CD4-positive, alpha-beta T cell treated with Interleukin-21 for 1 hour (primary cell): ENCODE data around the gene FAM83G.
A peak's percentile ranks its signal among the peaks of the same experiment; 100 is the strongest.
"Not testable (repeated sequence)": the region's sequence is repeated elsewhere in the genome, so short reads cannot be mapped to it uniquely, and the experiment has no call there.

ENCODE experiments used
- DNase-seq: peaks from one replicate; pipeline ENCODE4 v3.0.0-alpha.2; 2020

The FAM83G gene, protein sequence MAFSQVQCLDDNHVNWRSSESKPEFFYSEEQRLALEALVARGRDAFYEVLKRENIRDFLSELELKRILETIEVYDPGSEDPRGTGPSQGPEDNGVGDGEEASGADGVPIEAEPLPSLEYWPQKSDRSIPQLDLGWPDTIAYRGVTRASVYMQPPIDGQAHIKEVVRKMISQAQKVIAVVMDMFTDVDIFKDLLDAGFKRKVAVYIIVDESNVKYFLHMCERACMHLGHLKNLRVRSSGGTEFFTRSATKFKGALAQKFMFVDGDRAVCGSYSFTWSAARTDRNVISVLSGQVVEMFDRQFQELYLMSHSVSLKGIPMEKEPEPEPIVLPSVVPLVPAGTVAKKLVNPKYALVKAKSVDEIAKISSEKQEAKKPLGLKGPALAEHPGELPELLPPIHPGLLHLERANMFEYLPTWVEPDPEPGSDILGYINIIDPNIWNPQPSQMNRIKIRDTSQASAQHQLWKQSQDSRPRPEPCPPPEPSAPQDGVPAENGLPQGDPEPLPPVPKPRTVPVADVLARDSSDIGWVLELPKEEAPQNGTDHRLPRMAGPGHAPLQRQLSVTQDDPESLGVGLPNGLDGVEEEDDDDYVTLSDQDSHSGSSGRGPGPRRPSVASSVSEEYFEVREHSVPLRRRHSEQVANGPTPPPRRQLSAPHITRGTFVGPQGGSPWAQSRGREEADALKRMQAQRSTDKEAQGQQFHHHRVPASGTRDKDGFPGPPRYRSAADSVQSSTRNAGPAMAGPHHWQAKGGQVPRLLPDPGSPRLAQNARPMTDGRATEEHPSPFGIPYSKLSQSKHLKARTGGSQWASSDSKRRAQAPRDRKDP

DNA sequence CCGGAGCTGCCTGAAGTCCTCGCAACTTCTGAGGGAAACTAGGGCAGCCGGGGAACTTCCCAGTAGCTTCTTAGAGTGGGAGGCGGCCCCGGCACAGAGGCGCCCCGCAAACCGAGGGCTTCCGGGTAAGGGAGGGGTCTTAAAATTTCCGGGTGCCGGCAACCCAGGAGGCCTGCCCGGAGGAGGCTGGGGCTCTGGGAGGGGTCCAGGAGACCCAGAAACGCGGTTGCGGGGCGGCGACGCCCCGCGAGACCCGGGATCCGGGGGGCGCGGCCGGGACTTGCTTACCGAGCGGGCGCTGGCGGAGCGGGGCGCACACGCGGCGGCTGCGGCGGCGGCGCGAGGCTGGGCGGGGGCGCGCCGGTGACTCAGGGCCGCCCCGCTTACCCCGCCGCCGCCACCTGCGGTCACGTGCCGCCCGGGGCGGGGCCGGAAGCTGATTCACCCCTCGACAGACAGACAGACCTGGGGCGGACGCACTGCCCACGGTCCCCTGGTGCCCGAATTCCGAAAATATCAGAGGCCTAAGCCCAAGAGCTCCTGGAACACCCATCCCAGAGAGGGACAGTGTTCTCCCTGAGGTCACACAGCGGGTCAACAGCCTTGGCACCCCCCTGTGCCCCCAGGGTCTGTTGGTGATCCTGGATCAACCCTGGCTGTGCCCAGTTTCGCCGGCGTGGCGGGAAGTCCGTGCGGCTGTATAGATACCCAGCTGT lies at the start of gene FAM83G:
FAM83G (minus strand) TSS at position 344 of the 716 bp plus-strand sequence. CDS start 723 bp downstream, outside the sequence.
- DNase-seq: peak; percentile 86

DNA sequence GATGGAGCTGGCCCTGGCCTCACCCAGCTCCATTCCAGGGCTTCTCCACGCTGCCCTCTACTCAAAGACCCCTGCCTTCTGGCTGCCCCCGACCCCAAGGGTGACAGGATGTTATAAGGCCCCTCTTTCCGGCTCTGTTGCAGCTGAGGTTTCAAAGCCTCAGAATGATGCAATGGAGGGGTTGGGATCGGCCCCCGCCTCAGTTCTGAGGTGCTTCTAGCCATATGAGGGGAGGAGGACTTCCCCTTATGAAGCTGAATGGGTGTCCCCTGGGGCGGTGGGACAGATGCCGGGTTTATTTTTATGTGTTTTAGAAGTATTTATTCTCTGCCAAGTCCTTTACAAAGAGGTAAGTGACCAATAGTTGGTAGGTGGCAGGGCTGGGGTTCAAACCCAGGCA lies 44.3 kb upstream of the FAM83G start:
- DNase-seq: not testable (repeated sequence)

DNA sequence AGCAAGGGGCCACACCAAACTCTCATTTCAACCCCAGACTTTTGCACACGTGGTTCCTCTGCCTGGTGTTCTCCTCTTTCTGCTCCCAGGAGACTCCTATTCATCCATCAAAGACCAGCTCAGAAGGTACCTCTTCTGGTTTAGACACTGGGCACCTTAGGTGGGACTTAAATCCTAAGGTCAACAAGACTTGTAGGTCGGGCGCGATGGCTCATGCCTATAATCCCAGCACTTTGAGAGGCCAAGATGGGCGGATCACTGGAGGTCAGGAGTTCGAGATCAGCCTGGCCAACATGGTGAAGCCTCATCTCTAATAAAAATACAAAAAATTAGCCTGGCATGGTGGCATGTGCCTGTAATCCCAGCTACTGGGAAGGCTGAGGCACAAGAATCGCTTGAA lies 42.9 kb upstream of the FAM83G start:
- DNase-seq: not testable (repeated sequence)

DNA sequence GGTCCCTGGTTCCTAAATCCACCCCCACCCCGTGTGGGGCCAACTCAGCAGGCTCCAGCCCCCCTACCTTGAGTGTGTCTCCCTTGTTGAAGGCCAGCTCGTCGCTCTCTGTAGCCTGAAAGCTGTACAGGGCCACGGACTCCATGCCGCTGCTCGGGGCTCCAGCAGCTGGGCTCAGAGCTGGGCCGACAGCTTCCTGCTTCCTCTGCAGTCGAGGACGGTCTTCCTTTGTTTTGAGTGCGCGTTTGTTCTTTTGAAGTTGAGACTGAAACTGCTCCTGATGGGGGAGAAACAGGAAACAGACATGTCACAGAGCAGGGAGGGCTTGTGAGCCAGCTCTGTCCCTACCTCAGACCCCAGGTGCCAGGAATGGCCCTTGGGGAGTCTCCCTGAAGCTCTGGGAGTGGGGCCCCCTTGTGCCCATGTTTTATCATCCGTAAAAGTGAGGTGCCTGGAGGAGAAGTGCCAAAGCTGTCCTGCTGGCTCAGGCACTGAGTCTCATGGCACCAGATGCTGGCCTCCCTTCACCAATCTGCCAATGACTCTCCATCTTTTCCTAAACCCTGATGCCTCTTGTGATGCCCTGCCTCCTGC lies 42.3 kb upstream of the FAM83G start, which contains the start of gene GRAP:
GRAP (minus strand) TSS at position 176 of the 594 bp plus-strand sequence; CDS start at position 145, 31 bp downstream.
- DNase-seq: not testable (repeated sequence)

DNA sequence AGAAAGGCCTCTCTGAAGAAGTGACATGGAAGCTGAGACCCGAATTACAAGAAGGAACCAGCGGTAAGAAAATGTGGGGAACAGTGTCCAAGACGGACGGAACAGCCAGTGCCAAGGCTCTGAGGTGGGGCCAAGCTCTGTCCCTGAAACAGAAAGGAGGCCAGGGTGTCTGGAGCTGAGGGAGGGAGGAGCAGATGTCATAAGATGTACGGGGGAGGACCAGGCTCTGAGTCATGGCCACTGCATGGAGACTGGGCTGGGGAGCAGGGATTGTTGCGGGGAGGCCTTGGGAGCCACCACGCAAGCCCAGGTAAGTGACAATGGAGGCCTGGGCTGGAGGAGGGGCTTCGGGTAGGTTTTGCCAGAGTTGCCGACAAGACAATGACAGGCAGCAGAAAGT lies 40.1 kb upstream of the FAM83G start:
- DNase-seq: not testable (repeated sequence)

DNA sequence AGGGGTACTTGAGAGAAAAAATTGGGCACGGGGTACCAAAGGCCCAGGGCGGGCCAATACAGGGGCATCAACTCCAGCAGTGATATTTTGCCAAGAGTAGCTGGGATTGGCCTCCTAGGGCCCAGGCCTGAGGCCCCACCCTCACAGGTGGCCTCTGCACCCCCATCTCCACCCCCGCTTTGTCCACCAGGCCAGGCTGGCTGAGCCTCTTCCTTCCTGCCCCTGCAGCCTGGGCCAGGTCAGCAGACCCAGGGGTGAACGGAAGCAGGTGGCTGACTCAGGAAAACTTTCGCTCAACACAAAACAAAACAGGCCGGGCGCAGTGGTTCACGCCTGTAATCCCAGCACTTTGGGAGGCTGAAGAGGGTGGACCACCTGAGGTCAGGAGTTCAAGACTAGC lies 38.5 kb upstream of the FAM83G start:
- DNase-seq: not testable (repeated sequence)

DNA sequence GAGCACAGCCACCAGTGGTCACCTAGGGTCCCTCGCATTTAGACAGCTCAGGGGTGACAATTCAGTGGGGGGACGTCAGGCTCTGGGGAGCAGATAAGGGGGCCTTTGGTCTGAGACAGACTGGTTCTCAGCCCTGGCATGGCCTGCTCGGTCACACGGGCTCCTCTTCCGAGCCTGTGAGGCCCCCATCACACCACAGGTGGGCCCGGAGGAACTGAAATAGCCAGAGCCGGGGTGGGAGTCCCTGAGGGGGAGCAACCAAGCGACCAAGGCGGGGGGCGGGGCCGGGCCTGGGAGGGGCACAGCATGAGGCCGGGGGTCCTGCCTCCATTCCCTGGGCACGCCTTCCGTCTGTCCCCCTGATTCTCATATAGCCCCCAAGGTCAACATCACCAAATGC lies 37.8 kb upstream of the FAM83G start:
- DNase-seq: not testable (repeated sequence)

DNA sequence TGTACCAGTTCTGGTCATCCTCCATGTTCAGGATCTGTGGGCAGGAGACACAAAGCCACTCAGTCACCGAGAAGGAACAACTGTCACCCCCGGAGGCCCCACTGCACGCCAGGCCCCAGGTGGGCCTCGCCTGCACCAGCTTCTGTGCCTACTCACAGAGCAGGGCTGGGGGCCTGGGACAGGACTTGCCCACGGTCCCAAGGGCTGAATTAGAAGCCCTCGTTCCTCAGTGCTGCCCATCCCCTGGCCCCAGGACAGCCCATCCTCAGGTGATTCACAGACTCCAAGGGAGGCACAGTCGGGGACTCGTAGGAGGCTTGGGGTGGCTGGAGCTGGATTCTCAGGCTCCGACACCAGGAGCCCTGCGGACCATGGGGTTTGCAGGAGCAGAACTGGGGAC lies 37.3 kb upstream of the FAM83G start:
- not testable (repeated sequence) for DNase-seq

DNA sequence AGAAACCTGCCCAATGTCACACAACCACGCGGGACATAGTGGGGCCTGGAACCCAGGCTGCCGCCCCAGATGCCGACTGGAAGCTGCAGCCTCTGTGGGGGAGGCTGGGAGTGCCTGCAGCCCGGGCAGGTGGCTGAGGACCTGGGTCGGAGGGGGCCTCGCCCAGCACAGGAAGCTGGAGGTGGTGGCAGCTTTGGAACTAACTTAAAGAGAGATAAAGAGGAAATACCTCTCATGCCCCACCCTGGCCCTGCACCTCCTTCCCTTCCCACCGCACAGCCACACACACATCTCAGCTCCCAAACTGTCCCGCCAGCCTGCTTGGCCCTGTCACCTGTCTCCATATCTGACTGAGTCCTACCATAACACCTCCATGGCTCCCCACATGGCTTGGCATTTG lies 35.8 kb upstream of the FAM83G start:
- DNase-seq: not testable (repeated sequence)

DNA sequence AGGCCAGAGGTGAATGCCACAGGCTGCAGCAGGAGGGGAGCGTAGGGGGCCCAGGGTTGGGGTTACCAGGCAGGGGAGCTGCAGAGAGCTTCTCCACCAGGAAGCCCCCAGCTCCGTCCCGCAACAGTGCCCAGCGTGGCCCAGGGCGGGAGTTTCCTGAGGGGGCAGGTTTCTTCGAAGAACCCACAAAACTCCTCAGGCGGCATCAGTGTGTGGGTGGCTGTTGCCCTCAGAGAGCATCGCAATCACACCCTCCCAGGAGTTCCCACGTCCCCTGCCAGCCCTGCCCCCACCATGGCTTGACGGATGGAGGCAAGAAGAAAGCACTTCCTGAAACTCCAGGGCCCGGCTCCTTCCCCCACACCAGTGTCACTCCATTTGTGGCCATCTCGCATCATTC lies 34.2 kb upstream of the FAM83G start:
- DNase-seq: not testable (repeated sequence)

DNA sequence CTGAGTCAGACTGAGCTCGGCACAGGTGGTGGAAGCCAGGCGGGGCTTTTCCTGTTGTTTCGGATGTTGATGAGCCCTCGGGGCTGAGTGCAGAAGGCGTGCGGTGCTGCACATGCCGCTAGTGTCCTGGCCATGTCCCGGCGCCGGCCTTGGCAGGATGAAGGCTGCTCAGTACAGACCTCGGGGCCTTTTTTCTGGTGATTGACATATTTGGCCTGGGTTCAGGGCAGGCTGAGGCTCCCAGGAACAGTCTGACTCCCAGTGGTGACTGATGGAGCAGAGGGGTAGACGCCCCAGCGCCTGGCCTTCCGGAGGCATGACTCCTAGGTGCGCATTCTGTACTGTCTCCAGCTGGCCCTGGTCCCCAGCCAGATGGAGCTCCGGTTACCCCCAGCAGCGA lies 33.4 kb upstream of the FAM83G start:
- not testable (repeated sequence) for DNase-seq

DNA sequence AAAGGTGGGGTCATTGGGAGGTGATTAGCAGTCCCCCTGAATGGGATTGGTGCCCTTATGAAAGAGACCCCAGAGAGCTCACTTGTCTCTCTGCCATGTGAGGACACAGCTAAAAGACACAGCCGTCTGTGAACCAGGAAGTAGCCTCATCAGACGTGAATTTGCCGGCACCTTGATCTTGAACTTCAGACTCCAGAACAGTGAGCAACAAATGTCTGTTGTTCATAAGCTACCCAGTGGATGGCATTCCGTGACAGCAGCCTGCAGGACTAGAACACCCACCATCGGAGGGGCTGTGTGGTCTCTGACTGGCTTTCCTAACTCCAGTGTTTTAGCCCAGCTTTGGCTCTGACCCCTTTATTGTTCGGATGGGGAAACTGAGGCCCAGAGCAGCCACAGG lies 33.0 kb upstream of the FAM83G start:
- not testable (repeated sequence) for DNase-seq

DNA sequence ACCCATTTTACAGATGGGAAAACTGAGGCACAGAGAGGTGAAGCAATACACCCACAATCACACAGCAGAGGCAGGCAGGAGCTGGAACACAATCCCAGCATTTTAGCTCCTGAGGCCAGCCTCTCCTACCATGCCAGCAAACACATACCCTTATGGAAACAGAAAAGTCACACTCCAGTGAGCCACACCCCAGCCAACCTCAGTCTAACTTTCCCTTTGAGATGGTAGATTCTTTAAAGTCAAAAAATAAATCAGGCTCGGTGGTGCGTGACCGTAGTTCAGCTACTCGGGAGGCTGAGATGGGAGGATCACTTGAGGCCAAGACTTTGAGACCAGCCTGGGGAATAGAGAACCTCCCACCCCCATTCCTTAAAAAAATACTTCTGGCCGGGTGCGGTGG lies 31.6 kb upstream of the FAM83G start:
- DNase-seq: not testable (repeated sequence)

DNA sequence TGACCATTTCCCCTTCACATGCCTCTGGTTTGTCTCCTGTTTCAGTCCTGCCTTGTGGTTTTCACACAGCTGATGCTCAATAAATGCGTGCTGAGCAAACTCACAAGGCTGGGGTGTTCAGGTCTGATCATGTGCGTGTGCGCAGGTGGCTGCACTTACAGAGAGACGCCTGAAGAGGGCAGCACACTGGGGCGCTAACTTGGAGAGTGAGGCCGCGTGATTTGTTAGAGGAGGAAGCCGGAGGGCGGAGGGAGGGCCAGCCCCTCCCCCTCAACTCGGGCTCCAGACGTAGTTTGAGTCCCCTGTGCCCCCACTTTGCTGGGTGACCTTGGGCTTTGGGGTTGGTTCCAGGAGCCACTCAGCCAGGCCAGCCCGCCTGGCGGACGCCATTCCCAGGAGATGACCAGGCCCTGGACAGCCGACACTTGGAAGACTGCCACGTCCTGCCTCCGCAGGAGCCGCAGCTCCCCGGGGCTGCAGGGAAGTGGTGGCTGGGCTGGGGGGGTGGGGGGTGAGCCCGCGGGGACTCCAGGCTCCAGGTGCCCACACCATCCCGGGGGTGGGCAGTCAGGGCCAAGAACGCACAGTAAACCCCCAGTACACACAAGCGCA lies 27.9 kb upstream of the FAM83G start:
- not testable (repeated sequence) for DNase-seq

DNA sequence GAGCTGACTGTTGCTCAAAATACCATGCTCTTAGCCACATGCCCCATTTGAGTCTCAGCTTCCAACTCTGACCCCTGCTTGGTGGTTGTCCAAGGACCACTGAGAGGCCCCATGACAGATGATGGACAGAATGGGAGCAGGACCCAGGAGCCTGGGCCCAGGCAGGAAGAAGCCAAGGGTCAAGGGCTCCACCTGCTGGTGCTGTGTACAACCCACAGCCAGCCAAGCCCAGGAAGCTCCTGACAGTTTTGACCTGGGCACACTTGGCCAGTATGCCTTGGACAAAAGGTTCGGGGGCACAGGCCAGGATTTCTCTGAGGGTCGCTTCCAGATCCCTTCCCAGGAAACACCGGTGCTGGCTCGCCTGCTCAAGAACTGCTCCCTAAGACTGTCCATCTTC lies 27.2 kb upstream of the FAM83G start:
- DNase-seq: peak; percentile 52

DNA sequence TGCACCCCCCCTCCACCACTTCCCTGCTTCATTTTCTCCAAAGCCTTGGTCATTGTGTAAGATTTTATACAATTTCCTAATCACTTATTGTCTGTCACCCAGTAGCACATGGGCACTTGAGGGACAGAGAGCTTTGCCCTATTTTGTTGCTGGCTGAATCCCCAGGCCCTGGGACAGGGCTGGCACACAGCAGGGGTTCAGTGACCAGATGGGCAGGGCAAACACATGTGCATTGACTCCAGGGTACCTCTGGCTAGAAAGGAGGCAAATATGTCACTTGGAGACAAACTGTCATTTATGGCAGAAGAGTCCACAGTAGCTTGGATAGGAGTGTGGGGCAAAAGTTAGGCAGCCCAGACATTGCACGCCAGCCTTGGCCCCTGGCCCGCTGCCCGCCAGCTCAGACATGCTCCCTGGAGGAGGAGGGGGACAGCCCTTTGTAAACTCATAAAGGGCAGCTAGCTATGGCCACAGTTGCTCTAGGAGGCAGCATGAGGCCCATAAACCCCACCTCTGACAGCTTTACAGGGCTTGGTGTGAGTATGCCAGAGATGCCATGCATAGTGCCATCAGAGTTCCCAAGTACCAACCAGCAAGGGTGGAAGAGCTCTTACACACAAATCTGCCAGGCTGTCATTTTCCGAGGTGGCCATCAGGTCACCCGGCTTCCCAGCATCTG lies 26.3 kb upstream of the FAM83G start:
- not testable (repeated sequence) for DNase-seq

DNA sequence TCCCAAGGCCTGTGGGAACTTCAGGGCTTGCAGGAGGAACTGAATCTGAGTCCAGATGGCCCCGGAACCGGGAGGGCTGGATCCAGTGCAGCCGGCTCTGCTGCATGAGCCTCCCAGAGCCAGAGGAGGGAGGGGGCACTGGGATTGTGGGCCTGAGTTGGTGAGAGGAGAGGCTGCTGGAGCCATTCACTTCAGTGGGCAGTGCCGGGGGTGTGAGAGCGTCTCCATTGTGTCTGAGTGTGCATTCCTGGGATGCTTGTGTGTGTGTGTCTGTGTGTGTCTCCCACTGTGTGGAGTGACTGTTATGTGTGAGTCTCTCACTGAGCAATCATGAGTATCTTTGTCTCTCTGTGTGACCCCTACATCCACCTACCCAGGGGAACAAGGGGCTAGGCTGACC lies 25.2 kb upstream of the FAM83G start:
- DNase-seq: not testable (repeated sequence)

DNA sequence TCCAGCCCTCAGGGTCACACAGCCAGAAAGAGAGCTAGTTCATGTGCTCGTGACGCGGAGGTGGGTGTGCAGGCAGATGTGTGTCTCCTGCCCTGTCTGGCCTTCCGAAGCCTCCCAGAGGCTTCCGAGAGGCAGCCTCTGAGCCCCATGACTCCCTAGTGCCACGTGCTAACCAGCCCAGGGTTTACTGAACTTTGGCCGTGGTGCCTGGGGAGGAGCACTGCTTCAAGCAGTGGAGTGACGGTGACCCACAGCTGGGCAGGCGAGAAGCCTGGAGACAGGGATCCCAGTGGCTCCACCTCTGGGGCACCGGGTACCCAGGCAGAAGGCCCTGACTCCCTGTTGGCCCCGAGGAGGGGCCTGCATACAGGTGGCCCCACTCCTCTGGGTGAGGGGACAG lies 24.1 kb upstream of the FAM83G start:
- not testable (repeated sequence) for DNase-seq

DNA sequence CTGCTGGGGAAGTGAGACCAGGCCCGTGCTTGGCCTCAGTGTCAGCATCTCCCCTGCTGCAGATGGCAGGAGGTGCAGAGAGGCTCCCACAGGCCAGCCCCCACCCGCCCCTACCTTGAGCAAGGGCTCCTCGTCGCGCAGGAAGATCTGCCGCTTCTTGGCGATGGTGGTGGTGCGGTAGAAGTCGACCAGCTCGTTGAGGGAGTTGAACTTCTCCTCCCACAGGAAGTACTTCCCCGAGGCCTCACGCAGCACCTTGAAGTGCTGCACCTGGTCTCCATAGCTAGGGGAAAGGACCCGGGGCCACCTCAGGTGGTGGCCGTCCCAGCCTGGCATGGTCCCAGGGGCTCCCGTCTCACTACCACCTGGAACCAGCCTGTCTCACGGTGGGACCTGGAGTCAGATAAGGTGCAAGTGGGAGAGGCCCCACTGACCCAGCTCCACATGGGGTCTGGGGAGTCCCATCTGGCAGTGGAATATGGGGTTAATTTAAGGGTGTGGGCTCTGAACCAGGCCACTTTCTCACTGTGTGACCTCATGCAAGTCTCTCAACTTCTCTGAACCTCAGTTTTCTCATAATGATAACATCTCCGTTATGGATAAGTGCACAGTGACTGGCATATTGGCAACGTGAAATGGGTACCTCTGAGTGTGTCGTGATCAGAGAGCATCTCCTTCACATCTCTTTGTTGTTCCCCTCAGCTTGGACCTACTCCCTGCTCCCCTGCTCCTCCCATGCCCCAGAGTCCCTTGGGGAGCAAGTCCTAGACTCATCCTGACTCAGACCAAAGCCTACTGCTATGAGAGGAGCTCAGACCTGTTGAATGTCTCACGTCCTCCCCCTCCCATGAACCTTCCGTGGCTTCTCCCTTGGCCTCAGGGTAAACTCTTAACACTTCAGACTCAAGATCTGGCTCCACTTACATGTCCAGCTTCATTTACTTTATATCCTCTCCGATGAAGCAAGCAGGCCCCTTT lies 19.8 kb upstream of the FAM83G start:
- DNase-seq: no peak
